Tongue (tissue), 2 donors: Measurements from ENCODE around the gene ACOT13. TPM values are rescaled to one million over a fixed set of nuclear protein-coding genes. Genes with fewer than 3 reads are reported as not detected.
A peak's percentile ranks its signal among the peaks of the same experiment; 100 is the strongest.
"Not testable (repeated sequence)": the region's sequence is repeated elsewhere in the genome, so short reads cannot be mapped to it uniquely, and the experiment has no call there.

Experiments
- DNase-seq: peaks from one replicate; pipeline ENCODE4 v3.0.0-alpha.2; 2015
- total RNA-seq: library from RNA; depleted of rRNA; stranded (reverse); fragments of >200 nt; gene quantifications from one replicate; pipeline ENCODE4 v1.2.3, GENCODE V29; 2014

The ACOT13 gene
- total RNA-seq, 1 donor from 2014 or later, result 5.7 TPM

DNA sequence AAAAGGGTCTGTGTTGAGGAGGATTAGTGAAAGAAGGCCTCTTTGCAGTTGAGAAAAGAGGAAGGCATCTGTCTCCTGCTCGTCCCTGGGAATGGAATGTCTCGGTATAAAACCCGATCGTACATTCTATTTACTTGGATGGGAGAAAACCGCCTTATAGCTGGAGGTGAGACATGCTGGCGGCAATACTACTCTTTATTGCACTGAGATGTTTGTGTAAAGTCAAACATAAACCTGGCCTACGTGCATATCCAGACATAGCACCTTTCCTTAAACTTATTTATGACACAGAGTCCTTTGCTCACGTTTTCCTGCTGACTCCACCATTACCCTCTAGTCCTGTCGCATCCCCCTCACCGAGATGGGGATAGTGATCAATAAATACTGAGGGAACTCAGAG, 4.6 kb upstream of the ACOT13 start:
- no peak for DNase-seq

GRCh38 chr6:24663189-24663588, 3.7 kb upstream of the ACOT13 start:
- DNase-seq, result no peak

- no peak for DNase-seq
These were observed 2.6 kb upstream of the ACOT13 start for GRCh38 chr6:24664046-24664987.

DNA sequence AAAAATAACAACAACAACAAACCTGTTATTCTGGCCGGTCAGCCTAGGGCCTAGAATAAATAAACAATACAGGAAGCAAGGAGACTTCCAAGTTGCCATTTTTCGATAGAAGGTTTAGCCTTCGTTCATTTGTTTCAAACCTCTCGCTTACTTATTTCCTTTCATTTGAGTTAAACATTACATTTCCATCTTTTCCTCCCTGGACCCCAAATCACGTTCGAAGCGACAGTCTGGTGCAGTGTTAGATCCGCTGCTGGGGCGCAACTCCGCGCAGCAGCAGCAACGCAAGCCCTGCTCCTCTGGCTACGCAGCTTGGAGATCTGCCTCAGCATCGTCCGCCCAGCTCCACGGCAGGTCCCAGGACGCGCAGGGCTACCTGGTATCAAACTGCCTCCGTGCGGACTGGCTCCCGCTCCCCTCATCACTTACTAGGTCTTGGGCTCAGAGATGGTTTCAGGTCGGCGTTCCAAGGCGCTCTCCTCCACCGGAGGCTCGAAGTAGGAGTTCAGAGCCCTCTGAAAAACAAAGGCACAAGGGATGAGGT, 708 bp upstream of the ACOT13 start:
- DNase-seq, result peak; percentile 62

GRCh38 chr6:24667378-24667803, 514 bp downstream of the ACOT13 start:
- peak; percentile 56 for DNase-seq

DNA sequence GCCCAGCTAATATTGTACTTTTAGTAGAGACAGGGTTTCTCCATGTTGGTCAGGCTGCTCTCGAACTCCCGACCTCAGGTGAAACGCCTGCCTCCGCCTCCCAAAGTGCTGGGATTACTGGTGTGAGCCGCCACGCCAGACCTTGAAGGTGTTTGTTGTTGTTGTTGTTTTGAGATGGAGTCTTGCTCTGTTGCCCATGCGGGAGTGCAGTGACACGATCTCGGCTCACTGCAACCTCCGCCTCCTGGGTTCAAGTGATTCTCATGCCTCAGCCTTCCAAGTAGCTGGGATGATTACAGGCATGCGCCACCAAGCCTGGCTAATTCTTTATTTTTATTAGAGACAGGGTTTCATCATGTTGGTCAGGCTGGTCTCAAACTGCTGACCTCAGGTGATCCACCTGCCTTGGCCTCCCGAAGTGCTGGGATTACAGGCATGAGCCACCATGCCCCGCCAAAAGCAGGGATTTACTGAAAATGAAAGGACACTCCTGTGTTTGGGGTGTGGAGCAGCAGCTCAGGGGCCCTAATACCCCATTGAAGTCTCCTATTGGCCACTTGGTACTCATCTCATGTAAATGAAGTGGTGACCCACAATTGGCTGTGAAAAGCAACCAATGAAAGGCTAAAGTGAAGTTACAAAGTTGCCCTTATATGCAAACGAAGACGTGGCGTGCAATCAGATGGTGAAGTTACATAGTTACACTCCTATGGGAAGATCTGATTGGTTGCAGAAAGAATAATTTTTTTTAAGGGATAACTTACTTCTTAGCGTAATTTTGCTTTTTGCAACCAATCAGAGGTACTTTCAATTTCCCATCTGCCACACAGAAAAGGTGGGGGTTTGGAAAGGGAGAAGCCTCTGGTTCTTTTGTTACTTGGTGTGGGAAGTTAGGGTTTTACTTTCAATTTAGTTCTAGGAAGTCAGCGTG, 1.5 kb downstream of the ACOT13 start:
- not testable (repeated sequence) for DNase-seq

DNA sequence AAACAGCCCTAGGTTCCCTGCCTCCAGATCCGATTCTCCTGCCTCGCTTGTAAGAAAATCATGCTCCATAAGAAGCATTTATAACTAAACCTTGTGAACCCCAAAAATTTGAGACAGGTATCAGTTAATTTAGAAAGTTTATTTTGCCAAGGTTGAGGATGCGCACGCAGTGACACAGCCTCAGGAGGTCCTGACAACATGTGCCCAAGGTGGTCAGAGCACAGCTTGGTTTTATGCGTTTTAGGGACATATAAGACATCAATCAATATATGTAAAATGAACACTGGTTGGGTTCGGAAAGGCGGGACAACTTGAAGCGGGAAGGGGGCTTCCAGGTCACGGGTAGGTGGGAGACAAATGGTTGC, 2.1 kb downstream of the ACOT13 start:
- DNase-seq, result no peak

- not testable (repeated sequence) for DNase-seq
These were observed 3.6 kb downstream of the ACOT13 start for GRCh38 chr6:24670492-24670891.

- not testable (repeated sequence) for DNase-seq
These were observed 4.2 kb downstream of the ACOT13 start for GRCh38 chr6:24671077-24671476.

GRCh38 chr6:24672620-24673182, 5.8 kb downstream of the ACOT13 start:
- no peak for DNase-seq

DNA sequence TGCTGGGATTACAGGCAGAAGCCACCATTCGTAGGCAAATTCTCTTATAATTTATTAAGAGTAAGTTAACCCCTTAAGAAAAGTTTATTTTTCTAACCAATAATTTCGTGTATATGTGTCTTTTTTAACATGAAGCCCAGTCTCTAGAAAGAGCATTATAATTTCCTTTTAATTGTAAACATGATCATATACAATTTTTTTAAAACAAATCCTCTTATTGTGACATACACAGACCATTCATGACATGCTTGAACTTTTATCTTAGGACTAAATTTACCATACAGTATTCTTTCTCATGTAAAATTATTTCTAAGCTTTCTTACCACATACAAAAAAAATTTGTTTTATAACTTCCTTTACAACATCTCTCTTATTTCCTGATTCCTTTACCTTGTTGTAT, 6.7 kb downstream of the ACOT13 start:
- no peak for DNase-seq

DNA sequence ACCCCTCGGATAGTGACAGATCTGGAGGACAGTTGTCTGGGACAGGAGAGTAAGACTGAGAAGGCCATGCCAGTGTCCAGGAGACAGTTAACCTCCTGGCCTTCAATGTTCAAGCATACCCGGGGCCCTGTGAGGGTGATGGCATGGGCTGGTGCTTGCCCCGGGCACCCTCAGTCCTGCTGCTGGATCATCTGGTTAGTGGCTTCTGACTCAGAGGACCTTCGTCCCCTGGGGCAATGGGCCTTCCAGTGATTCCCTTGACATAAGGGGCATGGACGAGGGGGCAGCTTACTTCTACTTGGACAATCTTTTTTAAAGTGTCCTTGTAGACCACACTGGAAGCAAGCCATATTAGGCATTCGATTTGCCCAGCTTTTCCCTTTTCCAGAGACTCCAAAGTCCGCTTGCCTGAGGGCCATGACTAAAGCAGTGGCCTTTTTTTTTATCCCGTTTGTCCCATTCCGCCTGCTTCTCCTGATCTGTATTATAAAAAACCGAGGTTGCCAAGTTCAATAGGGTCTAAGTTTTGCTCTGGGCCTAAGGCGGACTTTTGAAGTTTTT, 12.0 kb downstream of the ACOT13 start:
- not testable (repeated sequence) for DNase-seq

- DNase-seq, result no peak
These were observed 13.7 kb downstream of the ACOT13 start for GRCh38 chr6:24680582-24680981.

DNA sequence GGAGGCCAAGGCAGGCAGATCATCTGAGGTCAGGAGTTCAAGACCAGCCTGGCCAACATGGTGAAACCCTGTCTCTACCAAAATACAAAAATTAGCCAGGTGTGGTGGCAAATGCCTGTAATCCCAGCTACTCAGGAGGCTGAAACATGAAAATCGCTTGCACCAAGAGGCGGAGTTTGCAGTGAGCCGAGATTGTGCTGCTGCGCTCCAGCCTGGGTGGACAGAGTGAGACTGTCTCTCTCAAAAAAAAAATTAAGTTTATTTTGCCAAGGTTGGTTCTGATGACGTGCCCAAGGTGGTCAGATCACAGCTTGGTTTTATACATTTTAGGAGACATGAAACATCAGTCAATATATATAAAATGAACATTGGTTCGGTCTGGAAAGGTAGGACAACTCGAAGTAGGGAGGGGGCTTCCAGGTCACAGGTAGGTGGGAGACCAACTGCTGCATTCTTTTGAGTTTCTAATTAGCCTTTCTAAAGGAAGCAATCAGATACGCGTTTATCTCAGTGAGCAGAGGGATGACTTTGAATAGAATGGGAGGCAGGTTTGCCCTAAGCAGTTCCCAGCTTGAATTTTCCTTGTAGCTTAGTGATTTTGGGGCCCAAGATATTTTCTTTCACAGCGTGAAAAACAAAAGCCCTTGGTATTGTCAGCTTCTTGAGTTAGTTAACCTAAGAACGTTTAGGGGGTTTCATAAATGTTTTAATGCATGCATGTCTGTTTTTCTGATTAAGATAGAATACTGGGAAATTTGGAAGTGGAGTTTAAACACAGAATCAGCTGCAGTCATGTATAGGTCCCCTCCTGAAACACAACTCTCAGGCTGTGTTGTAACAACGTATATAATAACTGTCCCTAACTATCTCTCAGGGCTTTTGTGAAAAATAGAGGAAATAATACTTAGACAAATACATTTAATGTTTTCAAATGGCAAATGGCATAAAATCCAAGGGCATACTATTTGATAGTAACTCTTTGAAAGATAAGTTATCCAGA, 16.7 kb downstream of the ACOT13 start:
- DNase-seq, result no peak

GRCh38 chr6:24686408-24686807, 19.5 kb downstream of the ACOT13 start:
- DNase-seq, result no peak

GRCh38 chr6:24686946-24687345, 20.1 kb downstream of the ACOT13 start:
- DNase-seq, result no peak

GRCh38 chr6:24689964-24690363, 23.1 kb downstream of the ACOT13 start:
- no peak for DNase-seq

DNA sequence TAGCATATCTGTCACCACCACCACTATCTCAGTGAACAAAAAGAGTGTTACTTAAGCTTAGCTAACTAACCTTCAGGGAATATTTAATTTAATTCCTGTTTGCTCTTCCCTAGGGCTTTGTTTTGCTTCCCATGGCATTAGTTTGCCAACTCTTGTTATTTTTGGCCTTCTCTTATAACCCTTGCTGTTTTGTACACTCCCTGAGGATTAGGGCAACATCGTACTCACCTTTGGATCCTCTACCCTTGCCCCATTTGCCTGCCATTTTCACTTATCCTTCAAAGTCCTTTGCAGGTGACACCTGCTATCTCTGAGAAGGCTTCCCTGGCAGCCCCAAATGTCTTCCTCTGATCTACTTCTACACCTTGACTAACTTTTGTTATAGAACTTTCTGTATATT, 23.7 kb downstream of the ACOT13 start:
- no peak for DNase-seq

GRCh38 chr6:24691550-24691949, 24.7 kb downstream of the ACOT13 start:
- DNase-seq, result no peak

- DNase-seq, result no peak
These were observed 25.1 kb downstream of the ACOT13 start for GRCh38 chr6:24692003-24692402.

DNA sequence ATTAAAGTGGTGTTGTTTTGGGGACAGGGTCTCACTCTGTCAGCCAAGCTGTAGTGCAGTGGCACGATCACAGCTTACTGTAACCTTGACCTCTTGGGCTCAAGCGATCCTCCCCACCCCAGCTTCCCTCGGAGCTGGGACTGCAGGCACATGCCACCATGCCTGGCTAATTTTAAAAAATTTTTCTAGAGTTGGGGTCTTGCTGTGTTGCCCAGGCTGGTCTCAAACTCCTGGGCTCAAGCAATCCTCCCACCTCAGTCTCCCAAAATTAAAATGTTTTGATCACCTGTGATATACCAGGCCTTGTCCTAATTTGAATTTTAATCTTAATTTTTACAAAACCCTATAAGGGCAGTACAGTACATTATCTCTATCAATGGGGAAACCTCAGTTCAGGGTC, 25.5 kb downstream of the ACOT13 start:
- DNase-seq, result no peak
